ENCODE results near the gene GRID2.

DNA sequence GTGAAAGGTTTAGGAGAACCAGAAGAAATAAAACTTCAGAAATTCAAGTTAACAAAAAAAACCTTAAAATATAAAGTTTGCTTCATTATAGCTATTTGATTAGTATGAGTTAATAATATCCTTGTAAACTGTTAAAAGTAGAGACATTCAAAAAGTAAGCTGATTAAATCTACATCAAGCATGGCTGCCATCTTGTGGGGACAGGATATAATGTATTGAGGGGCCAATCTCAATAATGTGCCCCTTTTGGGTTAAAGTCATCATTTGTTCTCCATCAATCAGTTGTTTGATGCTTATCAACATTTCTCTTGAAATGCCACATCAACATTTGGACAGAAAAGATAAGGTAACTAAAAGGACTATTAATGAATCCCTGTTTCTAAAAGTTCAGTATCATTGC lies 4.6 kb upstream of the GRID2 start:
- TF ChIP-seq, protein P1, sequence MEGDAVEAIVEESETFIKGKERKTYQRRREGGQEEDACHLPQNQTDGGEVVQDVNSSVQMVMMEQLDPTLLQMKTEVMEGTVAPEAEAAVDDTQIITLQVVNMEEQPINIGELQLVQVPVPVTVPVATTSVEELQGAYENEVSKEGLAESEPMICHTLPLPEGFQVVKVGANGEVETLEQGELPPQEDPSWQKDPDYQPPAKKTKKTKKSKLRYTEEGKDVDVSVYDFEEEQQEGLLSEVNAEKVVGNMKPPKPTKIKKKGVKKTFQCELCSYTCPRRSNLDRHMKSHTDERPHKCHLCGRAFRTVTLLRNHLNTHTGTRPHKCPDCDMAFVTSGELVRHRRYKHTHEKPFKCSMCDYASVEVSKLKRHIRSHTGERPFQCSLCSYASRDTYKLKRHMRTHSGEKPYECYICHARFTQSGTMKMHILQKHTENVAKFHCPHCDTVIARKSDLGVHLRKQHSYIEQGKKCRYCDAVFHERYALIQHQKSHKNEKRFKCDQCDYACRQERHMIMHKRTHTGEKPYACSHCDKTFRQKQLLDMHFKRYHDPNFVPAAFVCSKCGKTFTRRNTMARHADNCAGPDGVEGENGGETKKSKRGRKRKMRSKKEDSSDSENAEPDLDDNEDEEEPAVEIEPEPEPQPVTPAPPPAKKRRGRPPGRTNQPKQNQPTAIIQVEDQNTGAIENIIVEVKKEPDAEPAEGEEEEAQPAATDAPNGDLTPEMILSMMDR (IDR thresholded peaks at IDR 0.05) = no peak
- no peak for TF ChIP-seq POLR2A (IDR thresholded peaks at IDR 0.05)

All from transverse colon (tissue), 3 donors.